ENCODE data around the gene SACS. TPM values are rescaled to one million over a fixed set of nuclear protein-coding genes. Genes with fewer than 3 reads are reported as not detected.
A peak's percentile ranks its signal among the peaks of the same experiment; 100 is the strongest.

SACS gene
- total RNA-seq, 4 donors from 2014 or later = 12.9 to 32.9 (median 23.5) TPM

DNA sequence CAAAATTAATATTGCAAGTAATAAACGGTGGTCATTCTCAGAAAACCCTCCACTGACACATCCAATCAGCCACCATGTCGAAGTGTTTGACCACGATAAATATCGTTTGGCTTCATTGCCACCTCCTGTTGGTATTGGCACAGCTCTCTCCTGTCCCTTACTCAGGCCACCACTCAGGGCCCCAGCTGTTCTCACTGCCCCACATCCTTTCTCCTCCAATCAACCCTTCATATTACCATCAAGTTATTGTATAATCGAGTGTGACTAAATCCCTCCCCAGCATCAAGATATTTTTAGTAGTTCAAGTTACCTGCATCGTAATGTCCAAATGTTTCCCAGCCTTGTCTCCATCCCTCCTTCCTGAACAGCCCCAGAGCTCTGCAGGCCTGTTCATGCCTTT is 50.4 kb downstream of the SACS start:
- no peak for TF ChIP-seq EP300 (IDR thresholded peaks at IDR 0.05)
- 93 to 94% methylated on average over 6 of the region's 6 CpGs for WGBS, 2 donors
- H3K4me3 ChIP-seq = no peak overlapping the region
- no peaks in the 10 kb centered on the region for H3K27me3 ChIP-seq
- H3K4me1 ChIP-seq = peaks cover 0 to 10% (median 3%) of the 10 kb centered on the region in 4 donors
- no peak overlapping the region for H3K27ac ChIP-seq
- no peak for DNase-seq (ENCODE audit: low spot score in 2 of 2)
- H3K9me3 ChIP-seq = no peaks in the 10 kb centered on the region
- no peaks in the 10 kb centered on the region for H3K36me3 ChIP-seq

DNA sequence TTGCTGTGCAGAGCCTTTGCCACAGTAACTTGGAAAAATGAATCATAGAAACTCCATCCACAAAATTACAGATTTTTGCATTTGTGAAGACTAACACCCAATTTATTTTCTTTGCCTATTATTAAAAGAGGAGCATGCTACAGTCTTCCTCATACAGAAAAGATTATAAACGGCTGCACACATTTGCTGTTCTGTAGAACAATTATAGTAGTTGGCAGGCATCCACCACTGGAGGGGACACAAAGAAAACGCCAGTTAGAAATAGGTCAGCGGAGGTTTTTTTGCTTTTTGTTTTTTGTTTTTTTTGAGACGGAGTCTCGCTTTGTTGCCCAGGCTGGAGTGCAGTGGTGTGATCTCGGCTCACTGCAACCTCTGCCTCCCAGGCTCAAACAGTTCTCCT is 51.6 kb downstream of the SACS start:
- TF ChIP-seq EP300 (IDR thresholded peaks at IDR 0.05) (no peak), POLR2A (IDR thresholded peaks at IDR 0.05) (no peak)
- TF ChIP-seq, protein P1, sequence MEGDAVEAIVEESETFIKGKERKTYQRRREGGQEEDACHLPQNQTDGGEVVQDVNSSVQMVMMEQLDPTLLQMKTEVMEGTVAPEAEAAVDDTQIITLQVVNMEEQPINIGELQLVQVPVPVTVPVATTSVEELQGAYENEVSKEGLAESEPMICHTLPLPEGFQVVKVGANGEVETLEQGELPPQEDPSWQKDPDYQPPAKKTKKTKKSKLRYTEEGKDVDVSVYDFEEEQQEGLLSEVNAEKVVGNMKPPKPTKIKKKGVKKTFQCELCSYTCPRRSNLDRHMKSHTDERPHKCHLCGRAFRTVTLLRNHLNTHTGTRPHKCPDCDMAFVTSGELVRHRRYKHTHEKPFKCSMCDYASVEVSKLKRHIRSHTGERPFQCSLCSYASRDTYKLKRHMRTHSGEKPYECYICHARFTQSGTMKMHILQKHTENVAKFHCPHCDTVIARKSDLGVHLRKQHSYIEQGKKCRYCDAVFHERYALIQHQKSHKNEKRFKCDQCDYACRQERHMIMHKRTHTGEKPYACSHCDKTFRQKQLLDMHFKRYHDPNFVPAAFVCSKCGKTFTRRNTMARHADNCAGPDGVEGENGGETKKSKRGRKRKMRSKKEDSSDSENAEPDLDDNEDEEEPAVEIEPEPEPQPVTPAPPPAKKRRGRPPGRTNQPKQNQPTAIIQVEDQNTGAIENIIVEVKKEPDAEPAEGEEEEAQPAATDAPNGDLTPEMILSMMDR (IDR thresholded peaks at IDR 0.05) = no peak
- DNase-seq (ENCODE audit: low spot score in 2 of 2) = no peak
- Histone ChIP-seq H3K4me1 (peaks cover 0 to 22% (median 10%) of the 10 kb centered on the region in 4 donors), H3K27ac (no peak overlapping the region), H3K9me3 (no peaks in the 10 kb centered on the region), H3K27me3 (no peaks in the 10 kb centered on the region), H3K36me3 (no peaks in the 10 kb centered on the region), H3K4me3 (no peak overlapping the region)
- 12 to 18% methylated on average over 6 of the region's 6 CpGs for WGBS, 2 donors

DNA sequence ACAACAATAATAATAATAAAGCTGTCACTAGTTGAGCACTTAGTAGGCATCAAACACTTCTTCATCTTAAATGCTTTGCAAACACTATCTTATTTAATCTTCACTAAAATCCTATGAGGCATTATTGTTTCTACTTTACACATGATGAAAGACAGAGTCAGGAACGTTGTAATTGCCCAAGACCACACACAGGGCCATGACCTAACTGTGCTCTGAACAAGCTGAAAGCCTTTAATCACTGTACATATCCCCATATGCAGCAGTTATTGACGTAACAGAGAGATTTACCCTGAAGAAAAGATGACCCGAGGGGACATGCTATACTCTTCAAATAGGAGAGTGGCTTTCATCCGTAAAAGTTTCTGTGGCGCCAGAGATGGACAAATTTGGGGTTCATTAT is 53.0 kb downstream of the SACS start:
- H3K4me1 ChIP-seq = peaks cover 0 to 26% (median 10%) of the 10 kb centered on the region in 4 donors
- H3K9me3 ChIP-seq = no peaks in the 10 kb centered on the region
- no peak for DNase-seq (ENCODE audit: low spot score in 2 of 2)
- no peak overlapping the region for H3K27ac ChIP-seq
- 78 to 82% methylated on average over 5 of the region's 5 CpGs for whole genome bisulfite sequencing, 2 donors
- TF ChIP-seq POLR2A (IDR thresholded peaks at IDR 0.05) (no peak), EP300 (IDR thresholded peaks at IDR 0.05) (no peak)
- TF ChIP-seq, protein P1 (IDR thresholded peaks at IDR 0.05) = no peak
- no peaks in the 10 kb centered on the region for H3K36me3 ChIP-seq
- no peaks in the 10 kb centered on the region for H3K27me3 ChIP-seq
- H3K4me3 ChIP-seq = no peak overlapping the region

DNA sequence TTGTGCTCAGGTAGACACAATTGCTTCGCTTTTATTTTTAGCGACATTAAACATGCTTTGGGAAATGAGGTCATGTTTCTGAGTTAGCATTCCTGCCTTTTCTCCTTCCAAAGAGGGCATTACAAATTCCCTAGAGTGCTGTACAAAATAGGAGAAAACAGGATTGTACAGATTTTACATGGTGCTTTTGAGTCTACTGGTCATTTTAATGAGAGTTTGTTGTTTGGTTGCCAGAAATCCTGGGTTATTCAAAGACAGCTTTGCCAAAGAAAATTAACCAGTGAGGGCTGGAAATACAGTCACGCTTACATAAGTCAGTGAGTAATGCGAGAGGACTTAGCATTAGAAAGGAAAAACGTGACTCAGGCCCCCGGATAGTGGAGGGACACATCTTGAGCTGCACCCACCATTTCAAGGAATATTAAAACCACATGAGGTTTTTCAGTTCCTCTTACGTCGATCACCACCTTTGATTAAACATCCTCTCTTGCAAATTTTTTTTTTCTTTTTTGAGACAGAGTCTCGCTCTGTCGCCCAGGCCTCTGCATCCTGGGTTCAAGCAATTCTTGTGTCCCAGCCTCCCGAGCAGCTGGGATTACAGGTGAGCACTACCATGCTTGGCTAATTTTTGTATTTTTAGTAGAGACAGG is 55.4 kb downstream of the SACS start:
- no peaks in the 10 kb centered on the region for H3K27me3 ChIP-seq
- H3K4me3 ChIP-seq = no peak overlapping the region
- peak overlapping the region in 3 of 4 donors; percentile 3 to 84 (median 76) for H3K27ac ChIP-seq
- H3K36me3 ChIP-seq = no peaks in the 10 kb centered on the region
- TF ChIP-seq EP300 (IDR thresholded peaks at IDR 0.05) (peak in 1 of 2 donors; percentile 48), POLR2A (IDR thresholded peaks at IDR 0.05) (no peak)
- TF ChIP-seq, protein P1 (IDR thresholded peaks at IDR 0.05) = no peak
- H3K9me3 ChIP-seq = no peaks in the 10 kb centered on the region
- DNase-seq (ENCODE audit: low spot score in 2 of 2) = peak in 1 of 2 donors; percentile 38
- 24 to 26% methylated on average over 11 of the region's 11 CpGs for WGBS, 2 donors
- H3K4me1 ChIP-seq = peaks cover 0 to 40% (median 10%) of the 10 kb centered on the region in 4 donors

DNA sequence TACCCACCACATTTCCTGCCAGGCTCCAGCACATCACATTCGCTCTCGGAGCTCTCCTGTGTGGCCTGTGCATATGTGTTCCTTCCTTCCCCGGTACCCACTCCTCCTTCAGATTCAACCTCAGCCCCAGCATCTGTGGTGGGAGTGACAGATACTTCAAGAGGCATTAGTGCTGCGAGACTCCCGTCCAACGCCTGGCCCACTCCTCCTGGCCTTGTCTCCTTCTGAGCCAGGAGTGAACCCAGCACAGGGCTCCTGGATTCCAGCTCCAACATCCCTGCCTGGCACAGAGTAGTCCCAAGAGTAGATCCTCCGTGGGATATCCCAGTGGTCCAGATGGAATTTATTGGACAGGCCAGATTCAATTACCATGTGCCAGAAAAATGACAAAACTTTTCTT is 55.9 kb downstream of the SACS start:
- H3K27me3 ChIP-seq = no peaks in the 10 kb centered on the region
- TF ChIP-seq, protein P1 (IDR thresholded peaks at IDR 0.05) = no peak
- TF ChIP-seq EP300 (IDR thresholded peaks at IDR 0.05) (no peak), POLR2A (IDR thresholded peaks at IDR 0.05) (no peak)
- no peak overlapping the region for H3K4me3 ChIP-seq
- no peak for DNase-seq (ENCODE audit: low spot score in 2 of 2)
- peaks cover 0 to 45% (median 10%) of the 10 kb centered on the region in 4 donors for H3K4me1 ChIP-seq
- H3K36me3 ChIP-seq = no peaks in the 10 kb centered on the region
- WGBS, 2 donors = 63 to 75% methylated on average over 7 of the region's 7 CpGs
- H3K27ac ChIP-seq = peak overlapping the region in 3 of 4 donors; percentile 3 to 84 (median 76)
- no peaks in the 10 kb centered on the region for H3K9me3 ChIP-seq
